Activated T-helper 17 cell treated with anti-CD3 and anti-CD28 coated beads, Interleukin-2, amount 50 U/mL, for 72 hours (primary cell): Measurements from ENCODE around the gene SCAI. TPM values are rescaled to one million over a fixed set of nuclear protein-coding genes. Genes with fewer than 3 reads are reported as not detected.
A peak's percentile ranks its signal among the peaks of the same experiment; 100 is the strongest.
"Not testable (repeated sequence)": the region's sequence is repeated elsewhere in the genome, so short reads cannot be mapped to it uniquely, and the experiment has no call there.

Experiments
- ATAC-seq: fragments of 150-1000 bp; cut with Tn5 transposase; replicated peaks from 2 replicates; pipeline ENCODE4 v1.10.0; 2021; ENCODE audit warnings: mild to moderate bottlenecking, moderate library complexity
- H3K27ac Mint-ChIP-seq: one replicate; pipeline ENCODE4 v1.8.0; 2022; ENCODE audit warnings: mixed read lengths
- H3K27me3 Mint-ChIP-seq: one replicate; pipeline ENCODE4 v1.8.0; 2022; ENCODE audit warnings: mixed read lengths
- H3K36me3 Mint-ChIP-seq: one replicate; pipeline ENCODE4 v1.8.0; 2022; ENCODE audit warnings: low read depth, mild to moderate bottlenecking, mixed read lengths
- H3K4me1 Mint-ChIP-seq: one replicate; pipeline ENCODE4 v1.8.0; 2022; ENCODE audit warnings: mixed read lengths
- H3K4me3 Mint-ChIP-seq: one replicate; pipeline ENCODE4 v1.8.0; 2022; ENCODE audit warnings: mild to moderate bottlenecking, mixed read lengths
- H3K9me3 Mint-ChIP-seq: one replicate; pipeline ENCODE4 v1.8.0; 2022; ENCODE audit warnings: mixed read lengths
- total RNA-seq, 2 donors: library from RNA; stranded (reverse); gene quantifications; one replicate each; pipeline ENCODE4 v1.2.3, GENCODE V29; 2022

SCAI gene
- total RNA-seq: 10 to 100 TPM in 1 of 2 donors, 1 to 10 TPM in 1; 9.7 to 16.1 TPM

- H3K27ac Mint-ChIP-seq: peak within 1 kb of the TSS; percentile 89
- no peaks in the 10 kb centered on the region for H3K27me3 Mint-ChIP-seq
- H3K36me3 Mint-ChIP-seq: peaks cover 12% of the 10 kb centered on the region
- peak; percentile 99 for ATAC-seq
- H3K4me1 Mint-ChIP-seq: peaks cover 4% of the 10 kb centered on the region
- peak within 1 kb of the TSS; percentile 92 for H3K4me3 Mint-ChIP-seq
- no peaks in the 10 kb centered on the region for H3K9me3 Mint-ChIP-seq
These were observed at the start of gene SCAI for GRCh38 chr9:125143377-125144090. Gene SCAI, minus strand, starts transcription at chr9:125143528. Its CDS starts 91 bp downstream, at chr9:125143437.

GRCh38 chr9:125190361-125190801 lies 47.1 kb upstream of the SCAI start:
- H3K4me1 Mint-ChIP-seq: peaks cover 15% of the 10 kb centered on the region
- H3K27ac Mint-ChIP-seq: peak overlapping the region; percentile 97
- no peaks in the 10 kb centered on the region for H3K27me3 Mint-ChIP-seq
- no peaks in the 10 kb centered on the region for H3K9me3 Mint-ChIP-seq
- peaks cover 16% of the 10 kb centered on the region for H3K36me3 Mint-ChIP-seq
- peak overlapping the region; percentile 96 for H3K4me3 Mint-ChIP-seq
- ATAC-seq: peak; percentile 14

GRCh38 chr9:125189361-125190289 lies 46.3 kb upstream of the SCAI start, which contains the start of gene PPP6C:
Gene PPP6C, minus strand, starts transcription at chr9:125189803. Its CDS starts 85 bp downstream, at chr9:125189718.
- H3K27me3 Mint-ChIP-seq: no peaks in the 10 kb centered on the region
- peak within 1 kb of the TSS; percentile 97 for H3K27ac Mint-ChIP-seq
- peak; percentile 97 for ATAC-seq
- H3K4me3 Mint-ChIP-seq: peak within 1 kb of the TSS; percentile 96
- peaks cover 21% of the 10 kb centered on the region for H3K36me3 Mint-ChIP-seq
- H3K4me1 Mint-ChIP-seq: peaks cover 15% of the 10 kb centered on the region
- no peaks in the 10 kb centered on the region for H3K9me3 Mint-ChIP-seq

GRCh38 chr9:125189011-125189360 lies 45.7 kb upstream of the SCAI start:
- peaks cover 15% of the 10 kb centered on the region for H3K4me1 Mint-ChIP-seq
- H3K4me3 Mint-ChIP-seq: peak overlapping the region; percentile 96
- peak overlapping the region; percentile 97 for H3K27ac Mint-ChIP-seq
- ATAC-seq: peak; percentile 10
- peaks cover 27% of the 10 kb centered on the region for H3K36me3 Mint-ChIP-seq
- H3K27me3 Mint-ChIP-seq: no peaks in the 10 kb centered on the region
- H3K9me3 Mint-ChIP-seq: no peaks in the 10 kb centered on the region

- Mint-ChIP-seq H3K4me1 (peaks cover 29% of the 10 kb centered on the region), H3K27ac (peak overlapping the region; percentile 4), H3K4me3 (no peak overlapping the region), H3K36me3 (peaks cover 39% of the 10 kb centered on the region), H3K9me3 (no peaks in the 10 kb centered on the region), H3K27me3 (no peaks in the 10 kb centered on the region)
- ATAC-seq: no peak
These were observed 40.2 kb upstream of the SCAI start for GRCh38 chr9:125183561-125183960.

GRCh38 chr9:125183054-125183453 lies 39.7 kb upstream of the SCAI start:
- H3K9me3 Mint-ChIP-seq: no peaks in the 10 kb centered on the region
- H3K36me3 Mint-ChIP-seq: peaks cover 39% of the 10 kb centered on the region
- peaks cover 29% of the 10 kb centered on the region for H3K4me1 Mint-ChIP-seq
- H3K27me3 Mint-ChIP-seq: no peaks in the 10 kb centered on the region
- peak overlapping the region; percentile 4 for H3K27ac Mint-ChIP-seq
- H3K4me3 Mint-ChIP-seq: no peak overlapping the region
- no peak for ATAC-seq

- Mint-ChIP-seq H3K27ac (peak overlapping the region; percentile 42), H3K36me3 (peaks cover 33% of the 10 kb centered on the region), H3K4me1 (peaks cover 23% of the 10 kb centered on the region)
- H3K9me3 Mint-ChIP-seq, H3K27me3 Mint-ChIP-seq, ATAC-seq, H3K4me3 Mint-ChIP-seq: not testable (repeated sequence)
These were observed 38.4 kb upstream of the SCAI start for GRCh38 chr9:125181756-125182155.

GRCh38 chr9:125180876-125181275 lies 37.5 kb upstream of the SCAI start:
- H3K4me3 Mint-ChIP-seq: no peak overlapping the region
- H3K4me1 Mint-ChIP-seq: peaks cover 26% of the 10 kb centered on the region
- ATAC-seq: no peak
- no peaks in the 10 kb centered on the region for H3K9me3 Mint-ChIP-seq
- no peaks in the 10 kb centered on the region for H3K27me3 Mint-ChIP-seq
- H3K27ac Mint-ChIP-seq: peak overlapping the region; percentile 42
- H3K36me3 Mint-ChIP-seq: peaks cover 41% of the 10 kb centered on the region

- Mint-ChIP-seq H3K4me1 (peaks cover 29% of the 10 kb centered on the region), H3K36me3 (peaks cover 37% of the 10 kb centered on the region)
- not testable (repeated sequence) for H3K27me3 Mint-ChIP-seq, H3K4me3 Mint-ChIP-seq, H3K9me3 Mint-ChIP-seq, ATAC-seq, H3K27ac Mint-ChIP-seq
These were observed 36.4 kb upstream of the SCAI start for GRCh38 chr9:125179776-125180175.

GRCh38 chr9:125177888-125178287 lies 34.6 kb upstream of the SCAI start:
- Mint-ChIP-seq H3K4me3 (no peak overlapping the region), H3K9me3 (no peaks in the 10 kb centered on the region), H3K27me3 (no peaks in the 10 kb centered on the region), H3K4me1 (peaks cover 19% of the 10 kb centered on the region), H3K27ac (no peak overlapping the region), H3K36me3 (peaks cover 32% of the 10 kb centered on the region)
- no peak for ATAC-seq

GRCh38 chr9:125176636-125177035 lies 33.3 kb upstream of the SCAI start:
- peaks cover 16% of the 10 kb centered on the region for H3K4me1 Mint-ChIP-seq
- no peak overlapping the region for H3K4me3 Mint-ChIP-seq
- H3K27me3 Mint-ChIP-seq: no peaks in the 10 kb centered on the region
- no peak for ATAC-seq
- peak overlapping the region; percentile 81 for H3K27ac Mint-ChIP-seq
- H3K36me3 Mint-ChIP-seq: peaks cover 40% of the 10 kb centered on the region
- H3K9me3 Mint-ChIP-seq: no peaks in the 10 kb centered on the region

GRCh38 chr9:125172031-125172755 lies 28.9 kb upstream of the SCAI start:
- Mint-ChIP-seq H3K4me3 (no peak overlapping the region), H3K27ac (no peak overlapping the region), H3K27me3 (no peaks in the 10 kb centered on the region), H3K4me1 (peaks cover 16% of the 10 kb centered on the region), H3K9me3 (no peaks in the 10 kb centered on the region), H3K36me3 (peaks cover 72% of the 10 kb centered on the region)
- ATAC-seq: no peak

GRCh38 chr9:125169895-125170294 lies 26.6 kb upstream of the SCAI start:
- Mint-ChIP-seq H3K4me3 (no peak overlapping the region), H3K27ac (no peak overlapping the region), H3K27me3 (no peaks in the 10 kb centered on the region), H3K9me3 (no peaks in the 10 kb centered on the region), H3K36me3 (peaks cover 63% of the 10 kb centered on the region), H3K4me1 (peaks cover 10% of the 10 kb centered on the region)
- no peak for ATAC-seq

GRCh38 chr9:125166762-125167161 lies 23.4 kb upstream of the SCAI start:
- peaks cover 58% of the 10 kb centered on the region for H3K36me3 Mint-ChIP-seq
- H3K4me1 Mint-ChIP-seq: peaks cover 5% of the 10 kb centered on the region
- H3K9me3 Mint-ChIP-seq: no peaks in the 10 kb centered on the region
- ATAC-seq: no peak
- H3K27me3 Mint-ChIP-seq: no peaks in the 10 kb centered on the region
- no peak overlapping the region for H3K4me3 Mint-ChIP-seq
- H3K27ac Mint-ChIP-seq: no peak overlapping the region
